GM06990 (cell line): ENCODE results near the gene LHX3.
"Not testable (repeated sequence)": the region's sequence is repeated elsewhere in the genome, so short reads cannot be mapped to it uniquely, and the experiment has no call there.

Source experiments
- DNase-seq: peaks from one replicate; pipeline ENCODE4 v3.0.0-alpha.2; 2011; ENCODE audit not compliant: insufficient read length; ENCODE audit errors: extremely low read depth
- H3K27me3 ChIP-seq: replicated peaks from 2 replicates; pipeline ENCODE4 v1.6.0; 2011; ENCODE audit warnings: low read length; ENCODE audit not compliant: control insufficient read depth, insufficient read depth
- H3K36me3 ChIP-seq: 2 replicates; pipeline ENCODE4 v1.5.1; 2011; ENCODE audit warnings: low read length; ENCODE audit not compliant: control insufficient read depth, insufficient read depth
- H3K4me3 ChIP-seq: replicated peaks from 2 replicates; pipeline ENCODE4 v1.5.1; 2011; ENCODE audit warnings: low read depth, mild to moderate bottlenecking, control low read depth, low read length
- CTCF ChIP-seq: IDR thresholded peaks from 2 replicates; pipeline ENCODE4 v1.5.1; 2011; ENCODE audit warnings: low read length, control low read depth, mild to moderate bottlenecking, inconsistent platforms; ENCODE audit not compliant: insufficient read depth, poor library complexity, severe bottlenecking

The LHX3 gene

GRCh38 chr9:136239135-136239982, 34.4 kb upstream of the LHX3 start:
- Histone ChIP-seq H3K27me3 (no peaks in the 10 kb centered on the region), H3K4me3 (no peak overlapping the region), H3K36me3 (peaks cover 20% of the 10 kb centered on the region)
- no peak for TF ChIP-seq CTCF
- DNase-seq: no peak

- H3K4me3 ChIP-seq: no peak overlapping the region
- no peak for TF ChIP-seq CTCF
- H3K27me3 ChIP-seq: no peaks in the 10 kb centered on the region
- H3K36me3 ChIP-seq: peaks cover 20% of the 10 kb centered on the region
- DNase-seq: no peak
These were observed 33.4 kb upstream of the LHX3 start for GRCh38 chr9:136238342-136238732.

- Histone ChIP-seq H3K36me3 (peaks cover 20% of the 10 kb centered on the region), H3K4me3 (no peak overlapping the region)
- no peak for TF ChIP-seq CTCF
These were observed 32.8 kb upstream of the LHX3 start for GRCh38 chr9:136237486-136238341.

DNA sequence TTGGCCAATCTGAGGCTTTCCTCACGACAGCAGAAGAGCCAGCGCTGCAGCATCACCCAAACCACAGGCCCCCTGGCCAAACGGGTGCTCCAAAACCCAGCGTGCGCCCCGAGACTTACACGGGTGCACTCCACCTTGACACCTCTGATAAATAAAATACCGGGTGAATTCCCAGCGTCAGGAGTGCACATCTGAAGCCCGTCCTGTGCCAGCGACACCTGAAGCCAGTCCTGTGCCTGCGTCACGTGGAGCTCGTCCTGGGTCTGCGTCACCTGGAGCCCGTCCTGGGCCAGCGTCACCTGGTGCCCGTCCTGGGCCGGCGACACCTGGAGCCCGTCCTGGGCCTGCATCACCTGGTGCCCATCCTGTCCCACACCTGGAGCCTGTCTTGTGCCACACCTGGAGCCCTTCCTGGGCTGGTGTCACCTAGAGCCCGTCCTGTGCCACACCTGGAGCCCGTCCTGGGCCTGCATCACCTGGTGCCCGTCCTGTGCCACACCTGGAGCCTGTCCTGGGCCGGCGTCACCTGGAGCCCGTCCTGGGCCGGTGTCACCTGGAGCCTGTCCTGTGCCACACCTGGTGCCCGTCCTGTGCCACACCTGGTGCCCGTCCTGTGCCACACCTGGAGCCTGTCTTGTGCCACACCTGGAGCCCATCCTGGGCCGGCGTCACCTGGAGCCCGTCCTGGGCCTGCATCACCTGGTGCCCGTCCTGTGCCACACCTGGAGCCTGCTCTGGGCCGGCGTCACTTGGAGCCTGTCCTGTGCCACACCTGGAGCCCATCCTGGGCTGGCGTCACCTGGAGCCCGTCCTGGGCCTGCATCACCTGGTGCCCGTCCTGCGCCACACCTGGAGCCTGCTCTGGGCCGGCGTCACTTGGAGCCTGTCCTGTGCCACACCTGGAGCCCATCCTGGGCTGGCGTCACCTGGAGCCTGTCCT, 31.8 kb upstream of the LHX3 start:
- DNase-seq, H3K4me3 ChIP-seq, H3K27me3 ChIP-seq: not testable (repeated sequence)
- peaks cover 21% of the 10 kb centered on the region for H3K36me3 ChIP-seq

More at GRCh38 chr9:136237486-136238341, 32.8 kb upstream of the LHX3 start:
- no peaks in the 10 kb centered on the region for H3K27me3 ChIP-seq
- no peak for DNase-seq

GRCh38 chr9:136235709-136236455, 31.0 kb upstream of the LHX3 start:
- H3K36me3 ChIP-seq: peaks cover 18% of the 10 kb centered on the region

More at GRCh38 chr9:136235709-136236455, 31.0 kb upstream of the LHX3 start:
- no peak overlapping the region for H3K4me3 ChIP-seq
- no peak for DNase-seq
- TF ChIP-seq CTCF: no peak
- H3K27me3 ChIP-seq: no peaks in the 10 kb centered on the region
